Lower leg skin (tissue), 4 donors: ENCODE results near the gene N4BP3. TPM values are rescaled to one million over a fixed set of nuclear protein-coding genes. Genes with fewer than 3 reads are reported as not detected.

Experiments used
- DNase-seq, 2 donors: peaks; one replicate each; pipeline ENCODE4 v3.0.0-alpha.2; 2019; ENCODE audit warnings: low spot score in 2 of 2
- H3K4me3 ChIP-seq: fragments of 200-600 bp; sonication (generic); 2 replicates; pipeline ENCODE4 v1.5.1; 2017; ENCODE audit warnings: mild to moderate bottlenecking, low read depth; ENCODE audit not compliant: poor library complexity, severe bottlenecking
- CTCF ChIP-seq, 3 donors: fragments of 450-650 bp; IDR thresholded peaks; one replicate each; pipeline ENCODE4 v1.5.1; 2016; ENCODE audit warnings: antibody characterized with exemption in 3 of 3, mild to moderate bottlenecking in 3 of 3, moderate library complexity in 2 of 3
- POLR2A ChIP-seq, 2 donors: fragments of 450-650 bp; IDR thresholded peaks; one replicate each; pipeline ENCODE4 v1.6.1; 2016 to 2017; ENCODE audit warnings: antibody characterized with exemption in 2 of 2, mild to moderate bottlenecking in 1 of 2, moderate library complexity in 1 of 2
- WGBS, 2 donors: methylation state at CpG; one replicate each; pipeline ENCODE4 v1.1.5; 2018; 5-methylcytosine and 5-hydroxymethylcytosine counted together
- intact Hi-C: fragments of 100-400 bp; cut with DNase I; formaldehyde crosslinking; loops from one replicate; pipeline ENCODE4 v1.15.0; 2023; ENCODE audit warnings: low total_unique reads
- total RNA-seq, 4 donors: library from RNA; depleted of rRNA; stranded (reverse); fragments of >200 nt; gene quantifications; one replicate each; pipeline ENCODE4 v1.1.0, GENCODE V29; 2016

The N4BP3 gene
- total RNA-seq, 4 donors from 2014 or later = 17.6 to 26.3 (median 19.1) TPM

GRCh38 chr5:178106086-178106485 lies 7.2 kb upstream of the N4BP3 start:
- intact Hi-C loops = no loop called here
- TF ChIP-seq CTCF (IDR thresholded peaks at IDR 0.05) (no peak), POLR2A (IDR thresholded peaks at IDR 0.05) (no peak)
- DNase-seq = no peak
- 58 to 67% methylated on average over 4 of the region's 4 CpGs for WGBS, 2 donors
- no peak overlapping the region for H3K4me3 ChIP-seq

- 57 to 71% methylated on average over 12 to 13 of the region's 13 CpGs for WGBS, 2 donors
- TF ChIP-seq POLR2A (IDR thresholded peaks at IDR 0.05) = no peak
- no peak for TF ChIP-seq CTCF (IDR thresholded peaks at IDR 0.05)
- no peak for DNase-seq
- H3K4me3 ChIP-seq = no peak overlapping the region
- intact Hi-C loops = no loop called here
These were observed 6.6 kb upstream of the N4BP3 start for GRCh38 chr5:178106556-178107239.

- no peak for DNase-seq
- TF ChIP-seq POLR2A (IDR thresholded peaks at IDR 0.05) (no peak), CTCF (IDR thresholded peaks at IDR 0.05) (no peak)
- WGBS, 2 donors = 50 to 57% methylated on average over 5 of the region's 5 CpGs
These were observed 5.5 kb upstream of the N4BP3 start for GRCh38 chr5:178107756-178108310.

GRCh38 chr5:178108446-178108845 lies 4.9 kb upstream of the N4BP3 start:
- no peak for DNase-seq
- no peak for TF ChIP-seq CTCF (IDR thresholded peaks at IDR 0.05)
- no peak for TF ChIP-seq POLR2A (IDR thresholded peaks at IDR 0.05)
- intact Hi-C loops = no loop called here
- no peak overlapping the region for H3K4me3 ChIP-seq
- 43 to 65% methylated on average over 7 of the region's 7 CpGs for WGBS, 2 donors

More at GRCh38 chr5:178107756-178108310, 5.5 kb upstream of the N4BP3 start:
- intact Hi-C loops = no loop called here
- no peak overlapping the region for H3K4me3 ChIP-seq

- no peak overlapping the region for H3K4me3 ChIP-seq
- TF ChIP-seq CTCF (IDR thresholded peaks at IDR 0.05) (no peak), POLR2A (IDR thresholded peaks at IDR 0.05) (no peak)
- intact Hi-C loops = no loop called here
- DNase-seq = peak in 1 of 2 donors; percentile 89
These were observed 4.4 kb upstream of the N4BP3 start for GRCh38 chr5:178108966-178109365.
